HCT116 (cell line): ENCODE measurements around the gene BSND.

Source experiments
- ATF3 ChIP-seq: IDR thresholded peaks from 2 replicates; pipeline ENCODE4 v1.6.1; 2012
- CBX3 ChIP-seq: IDR thresholded peaks from 2 replicates; pipeline ENCODE4 v1.6.1; 2012; ENCODE audit warnings: low read depth
- CTCF ChIP-seq, 3 experiments: fragments of 200-600 bp in 1 of 3; sonication (generic) in 1 of 3; IDR thresholded peaks in 2 of 3; conservative IDR thresholded peaks in 1 of 3; 2 replicates each; pipeline ENCODE4 v1.5.1; 2012 to 2017; ENCODE audit warnings: low read depth in 2 of 3, low read length in 2 of 3, antibody characterized with exemption in 1 of 3, borderline replicate concordance in 1 of 3, control low read depth in 1 of 3, mild to moderate bottlenecking in 1 of 3, mixed read lengths in 1 of 3, mixed run types in 1 of 3, moderate library complexity in 1 of 3; ENCODE audit not compliant: insufficient read depth in 1 of 3
- ELF1 ChIP-seq: IDR thresholded peaks from 2 replicates; pipeline ENCODE4 v1.6.1; 2012; ENCODE audit warnings: low read depth, borderline replicate concordance
- EZH2 ChIP-seq: fragments of 200-600 bp; sonication (generic); IDR thresholded peaks from 2 replicates; pipeline ENCODE4 v1.6.1; 2017; ENCODE audit warnings: antibody characterized with exemption, mixed run types
- EZH2phosphoT487 ChIP-seq: fragments of 200-600 bp; IDR thresholded peaks from 2 replicates; pipeline ENCODE4 v1.6.1; 2018; ENCODE audit warnings: antibody characterized with exemption, borderline replicate concordance
- MAX ChIP-seq: IDR thresholded peaks from 2 replicates; pipeline ENCODE4 v1.6.1; 2012
- POLR2A ChIP-seq: IDR thresholded peaks from 2 replicates; pipeline ENCODE4 v1.7.0; 2011; ENCODE audit warnings: borderline replicate concordance; ENCODE audit not compliant: insufficient read depth, insufficient read length; ENCODE audit errors: extremely low read depth
- POLR2AphosphoS5 ChIP-seq: IDR thresholded peaks from 2 replicates; pipeline ENCODE4 v1.6.1; 2011; ENCODE audit warnings: mild to moderate bottlenecking, low read depth, low read length, moderate library complexity
- RAD21 ChIP-seq: IDR thresholded peaks from 2 replicates; pipeline ENCODE4 v1.6.1; 2012; ENCODE audit warnings: low read depth, mild to moderate bottlenecking
- SP1 ChIP-seq: IDR thresholded peaks from 2 replicates; pipeline ENCODE4 v1.6.1; 2012; ENCODE audit warnings: low read depth
- YY1 ChIP-seq: IDR thresholded peaks from 2 replicates; pipeline ENCODE4 v1.6.1; 2011; ENCODE audit warnings: low read length, low read depth, moderate library complexity, mild to moderate bottlenecking; ENCODE audit not compliant: insufficient replicate concordance; ENCODE audit errors: extremely low read depth
- ZBTB33 ChIP-seq: IDR thresholded peaks from 2 replicates; pipeline ENCODE4 v1.6.1; 2011; ENCODE audit warnings: mild to moderate bottlenecking, low read length, moderate library complexity; ENCODE audit not compliant: insufficient replicate concordance; ENCODE audit errors: extremely low read depth
- TF ChIP-seq, protein P1 (sequence below): IDR thresholded peaks from 2 replicates; pipeline ENCODE4 v1.6.1; 2012; ENCODE audit warnings: low read depth

- TF ChIP-seq CTCF (IDR thresholded peaks at IDR 0.05 in 2 of 3, conservative IDR thresholded peaks at IDR 0.05 in 1 of 3; ENCODE audit: borderline replicate concordance in 1 of 3, insufficient read depth in 1 of 3, low read depth in 2 of 3, low read length in 2 of 3) (no peak), ZBTB33 (no peak), EZH2 (no peak), ELF1 (no peak), POLR2A (no peak), RAD21 (no peak), YY1 (no peak), POLR2AphosphoS5 (no peak), MAX (no peak), ATF3 (no peak), CBX3 (no peak), SP1 (no peak), EZH2phosphoT487 (no peak)
- TF ChIP-seq, protein P1, sequence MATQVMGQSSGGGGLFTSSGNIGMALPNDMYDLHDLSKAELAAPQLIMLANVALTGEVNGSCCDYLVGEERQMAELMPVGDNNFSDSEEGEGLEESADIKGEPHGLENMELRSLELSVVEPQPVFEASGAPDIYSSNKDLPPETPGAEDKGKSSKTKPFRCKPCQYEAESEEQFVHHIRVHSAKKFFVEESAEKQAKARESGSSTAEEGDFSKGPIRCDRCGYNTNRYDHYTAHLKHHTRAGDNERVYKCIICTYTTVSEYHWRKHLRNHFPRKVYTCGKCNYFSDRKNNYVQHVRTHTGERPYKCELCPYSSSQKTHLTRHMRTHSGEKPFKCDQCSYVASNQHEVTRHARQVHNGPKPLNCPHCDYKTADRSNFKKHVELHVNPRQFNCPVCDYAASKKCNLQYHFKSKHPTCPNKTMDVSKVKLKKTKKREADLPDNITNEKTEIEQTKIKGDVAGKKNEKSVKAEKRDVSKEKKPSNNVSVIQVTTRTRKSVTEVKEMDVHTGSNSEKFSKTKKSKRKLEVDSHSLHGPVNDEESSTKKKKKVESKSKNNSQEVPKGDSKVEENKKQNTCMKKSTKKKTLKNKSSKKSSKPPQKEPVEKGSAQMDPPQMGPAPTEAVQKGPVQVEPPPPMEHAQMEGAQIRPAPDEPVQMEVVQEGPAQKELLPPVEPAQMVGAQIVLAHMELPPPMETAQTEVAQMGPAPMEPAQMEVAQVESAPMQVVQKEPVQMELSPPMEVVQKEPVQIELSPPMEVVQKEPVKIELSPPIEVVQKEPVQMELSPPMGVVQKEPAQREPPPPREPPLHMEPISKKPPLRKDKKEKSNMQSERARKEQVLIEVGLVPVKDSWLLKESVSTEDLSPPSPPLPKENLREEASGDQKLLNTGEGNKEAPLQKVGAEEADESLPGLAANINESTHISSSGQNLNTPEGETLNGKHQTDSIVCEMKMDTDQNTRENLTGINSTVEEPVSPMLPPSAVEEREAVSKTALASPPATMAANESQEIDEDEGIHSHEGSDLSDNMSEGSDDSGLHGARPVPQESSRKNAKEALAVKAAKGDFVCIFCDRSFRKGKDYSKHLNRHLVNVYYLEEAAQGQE: no peak
Observed at GRCh38 chr1:55010887-55011217, 12.1 kb downstream of the BSND start.
